NCI-H510A (cell line): ENCODE measurements around the gene IFRD2.
"Not testable (repeated sequence)": the region's sequence is repeated elsewhere in the genome, so short reads cannot be mapped to it uniquely, and the experiment has no call there.

ENCODE experiments used
- DNase-seq: peaks from one replicate; lab custom pipeline; 2025; lab: John Stamatoyannopoulos, UW

Gene IFRD2

DNA sequence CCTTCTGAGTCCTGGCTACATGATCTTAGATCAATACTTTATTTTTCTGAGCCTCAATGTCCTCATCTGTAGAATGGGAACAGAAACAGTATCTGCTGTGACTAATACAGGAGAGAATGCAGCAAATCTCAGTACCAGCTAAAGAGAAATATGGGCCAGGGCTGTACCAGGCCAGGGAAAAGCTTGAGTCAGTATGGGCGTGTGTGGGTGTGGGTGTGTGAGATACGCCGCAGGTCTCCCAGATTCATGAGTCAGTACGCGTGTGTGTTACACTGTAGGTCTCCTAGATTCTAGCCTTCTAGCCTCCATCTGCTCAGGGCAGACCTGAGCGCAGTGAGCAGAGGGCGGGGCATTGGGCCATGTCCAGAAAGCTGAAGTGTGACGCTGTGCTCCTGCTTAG lies 41.0 kb downstream of the IFRD2 start:
- no peak for DNase-seq

- DNase-seq: no peak
Measured at GRCh38 chr3:50250514-50250913, 41.7 kb downstream of the IFRD2 start.

DNA sequence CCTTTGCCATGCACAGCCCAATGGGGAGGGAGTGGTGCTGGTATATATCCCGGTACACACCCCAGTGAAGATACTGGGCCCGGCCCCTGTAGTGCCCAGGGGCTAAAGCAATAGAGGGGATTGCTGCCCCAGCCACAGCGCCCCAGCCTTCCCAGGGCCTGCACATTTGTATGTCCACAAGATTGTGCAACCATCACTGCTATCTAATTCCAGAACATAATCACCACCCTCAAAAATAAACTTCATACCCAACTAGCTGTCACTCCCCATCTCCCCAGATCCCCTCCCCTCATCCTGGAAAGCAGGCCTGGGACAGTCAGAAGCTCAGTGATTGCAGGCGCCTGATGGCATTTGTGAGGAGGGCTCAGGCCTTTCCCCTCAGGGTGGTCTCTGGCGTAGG lies 42.8 kb downstream of the IFRD2 start:
- DNase-seq: no peak

GRCh38 chr3:50248387-50248786 lies 43.8 kb downstream of the IFRD2 start:
- no peak for DNase-seq

- DNase-seq: no peak
Measured at GRCh38 chr3:50246517-50246954, 45.7 kb downstream of the IFRD2 start.

- DNase-seq: peak; percentile 32
Measured at GRCh38 chr3:50245831-50246516, 46.3 kb downstream of the IFRD2 start.

GRCh38 chr3:50245251-50245745 lies 46.9 kb downstream of the IFRD2 start:
- DNase-seq: no peak

GRCh38 chr3:50244813-50245212 lies 47.4 kb downstream of the IFRD2 start:
- not testable (repeated sequence) for DNase-seq

DNA sequence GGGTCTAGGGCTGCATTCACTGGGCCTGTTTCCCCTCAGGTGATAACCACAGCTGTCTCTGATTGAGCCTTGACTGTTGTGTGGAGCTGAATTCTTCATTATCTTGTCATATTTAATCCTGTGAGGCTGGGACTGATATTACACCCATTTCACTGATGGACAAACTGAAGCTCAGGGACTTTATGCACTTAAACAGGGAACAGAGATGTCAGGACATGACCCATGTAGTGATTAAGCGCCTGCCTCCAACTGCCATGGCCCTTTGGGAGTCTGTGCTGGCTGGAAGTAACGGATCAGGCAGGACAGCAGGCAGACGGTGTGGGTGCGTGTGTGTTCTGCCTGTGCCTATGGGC lies 48.7 kb downstream of the IFRD2 start:
- DNase-seq: no peak

DNA sequence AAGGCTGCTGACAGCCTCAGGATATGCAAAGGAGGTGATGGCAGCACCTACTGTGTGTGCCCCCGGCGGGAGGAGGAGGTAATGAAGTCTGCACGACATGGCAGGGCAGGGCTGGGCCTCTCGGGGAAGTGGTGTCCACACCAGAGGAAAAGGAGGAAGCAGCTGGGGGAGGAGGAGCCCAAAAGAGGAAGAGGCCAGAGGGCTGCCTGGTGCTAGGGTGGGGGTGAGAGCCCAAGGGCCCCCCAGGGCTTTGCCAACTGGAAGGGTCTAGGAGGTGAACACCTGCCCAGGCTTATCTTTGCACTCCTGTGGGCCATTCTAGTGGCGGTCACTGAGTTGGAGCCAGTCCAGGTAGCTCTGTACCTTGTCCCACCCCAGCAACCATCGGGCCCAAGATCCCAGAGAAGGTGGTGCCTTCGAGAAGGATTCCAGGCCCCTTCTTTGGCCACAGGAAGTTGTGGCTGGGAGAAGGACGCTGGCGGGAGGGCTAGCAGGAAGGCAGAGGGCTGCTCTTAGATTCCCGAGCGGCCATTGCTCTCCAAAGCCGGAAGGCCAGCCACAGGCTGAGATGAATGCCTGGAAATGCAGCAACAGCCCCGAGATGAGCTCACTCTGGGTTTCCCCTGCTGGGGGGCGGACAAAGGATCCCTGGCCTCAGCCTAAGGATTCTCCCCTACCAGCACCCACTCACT lies 49.2 kb downstream of the IFRD2 start:
- DNase-seq: no peak

- no peak for DNase-seq
Measured at GRCh38 chr3:50242381-50242770, 49.9 kb downstream of the IFRD2 start.

- no peak for DNase-seq
Measured at GRCh38 chr3:50241713-50242380, 50.4 kb downstream of the IFRD2 start.

- DNase-seq: no peak
Measured at GRCh38 chr3:50241163-50241562, 51.1 kb downstream of the IFRD2 start.

DNA sequence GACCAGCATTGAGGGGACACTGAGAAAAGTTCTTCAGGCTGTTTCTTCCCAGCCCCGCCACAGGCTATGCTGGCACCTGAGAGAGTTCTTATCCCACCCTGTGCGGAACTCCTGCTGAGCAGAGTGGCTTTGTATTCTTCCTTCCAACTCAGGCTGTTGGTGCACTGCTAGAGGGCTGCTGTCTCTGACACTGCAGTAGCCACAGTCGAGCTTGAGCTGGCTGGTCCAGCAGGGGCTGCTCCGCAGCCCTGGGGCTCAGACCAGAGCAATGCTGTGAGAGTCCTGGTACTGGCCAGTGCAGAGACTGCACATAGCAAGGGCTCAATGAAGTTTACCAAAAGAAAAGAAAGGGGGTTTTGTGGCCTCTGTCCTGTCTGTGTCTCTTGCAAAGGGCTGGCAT lies 52.6 kb downstream of the IFRD2 start:
- no peak for DNase-seq

- no peak for DNase-seq
Measured at GRCh38 chr3:50238549-50239026, 53.6 kb downstream of the IFRD2 start.

DNA sequence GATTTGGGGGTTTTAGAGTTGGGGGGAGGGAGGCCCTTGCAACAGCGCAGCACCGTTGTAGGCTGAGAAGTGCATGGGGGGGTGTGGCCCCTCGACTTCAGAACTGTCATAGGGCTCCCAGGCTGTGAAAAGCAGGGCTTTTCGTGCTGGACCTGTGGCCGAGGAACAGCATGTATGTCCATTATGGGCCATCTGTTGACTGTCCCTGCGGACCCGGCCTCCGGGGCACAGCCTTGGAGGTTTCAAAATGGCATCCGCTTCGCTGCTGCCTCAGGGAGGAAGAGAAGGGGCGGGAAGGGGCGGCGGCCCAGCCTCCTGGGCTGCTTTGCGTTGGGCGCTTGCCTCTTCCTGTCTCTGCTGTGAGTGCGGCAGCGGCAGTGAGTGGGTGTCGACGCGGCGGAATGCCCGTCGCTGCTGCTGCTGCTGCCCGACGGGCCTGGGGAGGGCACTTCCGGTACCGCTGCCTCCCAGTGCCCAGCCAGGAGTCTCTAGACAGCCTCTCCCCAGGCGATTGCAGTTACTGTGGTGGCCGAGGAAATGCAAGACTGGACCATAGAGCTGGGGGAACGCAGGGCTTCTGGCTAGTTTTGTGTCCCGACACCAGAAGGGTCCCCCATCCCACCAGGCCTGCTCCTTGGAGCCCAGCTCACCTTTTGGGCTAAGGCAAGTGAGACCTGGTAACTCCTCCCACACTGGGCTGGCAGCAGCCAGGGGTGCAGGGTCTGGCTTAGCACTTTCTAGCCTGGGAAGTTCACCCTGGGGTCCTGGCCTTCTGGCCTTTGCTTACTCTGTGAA lies 54.3 kb downstream of the IFRD2 start:
- peak; percentile 68 for DNase-seq
